HG03571 (cell line): ENCODE measurements around the gene RPH3AL.

ENCODE experiments used
- ATAC-seq: cut with Tn5 transposase; IDR thresholded peaks from one replicate; pipeline ENCODE4 v1.9.1; 2021; ENCODE audit not compliant: unreplicated experiment

RPH3AL gene

DNA sequence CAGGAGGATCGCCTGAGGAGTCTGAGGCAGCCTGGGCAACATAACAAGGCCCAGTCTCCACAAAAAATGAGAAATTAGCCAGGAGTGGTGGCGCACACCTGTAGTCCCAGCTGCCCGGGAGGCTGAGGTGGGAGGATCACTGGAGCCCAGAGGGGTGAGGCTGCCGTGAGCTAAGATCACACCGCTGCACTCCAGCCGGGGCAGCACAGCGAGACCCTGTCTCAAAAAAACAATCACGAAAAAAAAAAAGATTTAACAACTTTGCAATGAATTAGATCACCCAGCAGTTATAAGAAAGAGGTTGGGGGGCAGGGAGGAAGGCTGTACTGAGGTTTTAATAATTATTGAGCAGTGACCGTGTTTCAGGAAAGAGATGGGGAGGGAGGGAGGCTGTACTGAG is 49.4 kb downstream of the RPH3AL start:
- no peak for ATAC-seq

- ATAC-seq = no peak
Measured at GRCh38 chr17:302300-302698, 50.3 kb downstream of the RPH3AL start.

DNA sequence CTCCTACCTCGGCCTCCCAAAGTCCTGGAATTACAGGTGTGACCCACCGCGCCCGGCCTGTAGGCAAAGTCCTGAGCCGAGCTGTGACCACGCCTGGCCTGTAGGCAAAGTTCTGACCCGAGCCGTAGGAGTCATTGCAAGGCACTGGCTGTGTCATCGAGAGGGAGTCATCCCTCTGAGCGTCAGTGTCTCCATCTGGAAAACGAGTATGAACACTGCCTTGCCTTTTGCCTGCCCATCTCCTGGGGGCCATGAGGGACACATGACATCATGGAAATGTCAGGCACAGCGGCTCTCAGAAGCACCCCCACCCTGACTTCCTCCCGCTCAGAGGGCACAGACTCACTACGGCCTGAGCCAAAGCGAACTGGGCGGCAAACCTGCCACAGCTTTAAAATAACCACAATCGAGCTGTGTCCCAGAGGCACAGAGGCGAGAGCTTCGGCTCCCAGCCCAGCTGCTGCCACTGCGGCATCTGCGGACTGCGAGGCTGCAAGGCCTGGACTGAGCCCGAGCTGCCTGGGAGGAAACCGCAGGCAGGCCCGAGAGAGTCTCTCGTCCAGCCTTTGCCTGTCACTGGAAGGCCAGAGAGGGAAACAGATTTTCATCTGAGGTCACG is 50.8 kb downstream of the RPH3AL start:
- no peak for ATAC-seq

- no peak for ATAC-seq
Measured at GRCh38 chr17:300881-301280, 51.7 kb downstream of the RPH3AL start.

DNA sequence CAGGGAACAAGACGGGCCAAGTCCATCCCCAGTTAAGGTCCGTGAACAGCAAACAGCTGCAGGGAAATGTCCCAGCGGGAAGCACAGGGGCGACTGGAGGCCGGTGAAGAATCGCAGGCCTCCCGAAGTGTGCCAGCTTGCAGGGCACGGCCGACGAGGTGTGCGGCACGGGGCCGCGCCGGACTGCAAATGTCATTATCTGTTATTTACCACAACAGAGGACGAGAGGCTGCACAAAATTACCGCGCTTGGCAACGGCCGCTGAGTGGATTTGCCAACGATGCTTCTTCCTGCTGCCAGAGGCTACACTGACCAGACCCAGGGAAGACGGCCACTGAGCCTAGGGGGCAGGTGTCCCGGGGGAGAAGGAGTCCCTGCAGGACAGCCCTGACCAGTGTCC is 53.1 kb downstream of the RPH3AL start:
- no peak for ATAC-seq

- no peak for ATAC-seq
Measured at GRCh38 chr17:298791-299450, 53.7 kb downstream of the RPH3AL start.

DNA sequence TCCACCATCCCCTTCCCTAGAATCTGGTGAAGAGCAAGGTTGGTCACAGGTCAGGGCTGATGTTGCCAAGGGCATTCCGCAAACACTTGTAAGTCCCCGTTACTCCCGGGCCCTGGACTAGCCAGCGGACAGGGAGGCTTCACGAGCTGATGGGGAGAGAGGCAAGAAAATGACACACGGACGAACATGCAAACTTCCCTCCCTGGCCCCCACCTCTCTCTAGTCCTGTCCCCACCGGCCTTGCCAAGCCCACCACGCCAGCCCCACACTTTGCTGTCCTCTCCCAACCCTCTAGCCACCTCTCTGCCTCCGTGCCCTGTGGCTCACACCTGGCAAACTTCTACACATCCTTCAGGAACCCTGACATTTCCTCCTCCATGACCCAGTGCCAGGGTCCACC is 54.8 kb downstream of the RPH3AL start:
- ATAC-seq = no peak

- ATAC-seq = no peak
Measured at GRCh38 chr17:296906-297690, 55.5 kb downstream of the RPH3AL start.

GRCh38 chr17:296379-296778 is 56.2 kb downstream of the RPH3AL start:
- ATAC-seq = no peak

GRCh38 chr17:292531-293382 is 59.9 kb downstream of the RPH3AL start:
- no peak for ATAC-seq

- no peak for ATAC-seq
Measured at GRCh38 chr17:292016-292415, 60.6 kb downstream of the RPH3AL start.

- ATAC-seq = no peak
Measured at GRCh38 chr17:291587-291986, 61.0 kb downstream of the RPH3AL start.

GRCh38 chr17:290626-291025 is 62.0 kb downstream of the RPH3AL start:
- no peak for ATAC-seq

DNA sequence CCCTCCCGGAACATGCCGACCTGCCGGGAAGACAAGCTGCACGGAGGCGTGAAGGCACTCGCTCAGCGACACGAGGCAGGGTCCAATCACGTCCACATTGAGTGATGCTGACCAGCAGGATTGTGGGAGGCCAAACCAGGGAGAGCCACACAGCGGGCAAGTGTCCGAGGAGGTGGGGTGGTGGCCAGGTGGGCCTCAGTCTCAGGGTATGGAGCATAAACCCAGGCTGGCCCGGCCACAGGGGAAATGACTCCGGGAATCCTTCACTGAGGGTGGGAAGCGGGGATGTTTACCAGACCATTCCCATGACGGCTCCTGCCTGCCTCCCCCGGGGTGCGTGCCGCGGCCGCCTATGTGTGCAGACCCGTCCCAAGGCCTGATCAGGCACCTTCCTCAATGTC is 62.5 kb downstream of the RPH3AL start:
- no peak for ATAC-seq

- ATAC-seq = no peak
Measured at GRCh38 chr17:289409-289808, 63.2 kb downstream of the RPH3AL start.

GRCh38 chr17:288802-289356 is 63.7 kb downstream of the RPH3AL start:
- no peak for ATAC-seq

GRCh38 chr17:286571-286970 is 66.0 kb downstream of the RPH3AL start:
- no peak for ATAC-seq

- ATAC-seq = no peak
Measured at GRCh38 chr17:285751-286422, 66.7 kb downstream of the RPH3AL start.

DNA sequence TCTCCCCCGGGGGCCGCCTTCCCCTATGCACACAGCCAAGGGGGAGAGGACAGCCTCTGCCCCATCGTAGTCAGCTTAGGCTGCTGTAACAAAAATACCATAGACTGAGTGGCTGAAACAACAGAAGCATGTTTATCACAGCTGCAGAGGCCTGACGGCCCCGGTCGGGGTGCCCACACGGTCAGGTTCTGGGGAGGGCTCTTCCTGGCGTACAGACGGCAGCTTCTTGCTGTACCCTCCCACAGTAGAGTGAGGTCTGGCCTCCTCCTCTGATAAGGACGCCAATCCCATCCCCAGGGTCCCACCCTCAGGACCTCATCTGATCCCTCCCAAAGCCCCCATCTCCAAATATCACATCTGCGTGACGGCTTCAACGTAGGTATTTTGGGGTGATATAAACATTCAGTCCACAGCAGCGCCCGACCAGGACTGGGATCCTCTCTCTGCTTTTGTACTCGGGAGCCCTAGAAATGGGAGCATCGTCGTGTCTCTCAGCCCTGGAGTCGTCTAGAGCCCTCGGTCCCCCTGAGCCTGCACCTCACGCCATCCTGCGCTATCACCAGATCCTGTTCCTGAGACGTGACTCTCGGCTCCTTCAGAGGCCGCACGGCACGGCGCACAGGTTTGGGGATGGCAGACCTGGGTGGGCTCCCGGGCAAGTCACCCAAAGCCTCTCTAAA is 67.8 kb downstream of the RPH3AL start:
- ATAC-seq = no peak
